A549 (cell line): ENCODE measurements around the gene PDXP. TPM values are rescaled to one million over a fixed set of nuclear protein-coding genes. Genes with fewer than 3 reads are reported as not detected.

Experiments
- ATAC-seq, 2 experiments: fragments of 200-7000 bp in 1 of 2; fragments of >200 bp in 1 of 2; cut with Nextera tagmentation in 1 of 2; cut with Tn5 transposase in 1 of 2; 3 replicates each; pipeline versions ENCODE4 v1.8.0 to v1.9.1; 2018 to 2020; ENCODE audit warnings: mild to moderate bottlenecking in 1 of 2, moderate library complexity in 1 of 2
- CTCF ChIA-PET: fragments of 300-600 bp; sonication (Branson Sonifier 250); formaldehyde crosslinking; extraction: SDS; loops from one replicate; lab custom pipeline; 2021; ENCODE audit warnings: antibody characterized with exemption, inconsistent platforms; lab: Yijun Ruan, JAX
- POLR2A ChIA-PET: fragments of 350-600 bp; formaldehyde crosslinking; extraction: SDS; loops from one replicate; lab custom pipeline; 2021; ENCODE audit warnings: antibody characterized with exemption, inconsistent platforms; lab: Yijun Ruan, JAX
- DNase-seq, 2 experiments: peaks; one replicate each; pipeline versions ENCODE4 v3.0.0 to v3.0.0-alpha.2; 2011 to 2016; ENCODE audit warnings: low read depth in 1 of 2, low spot score in 1 of 2
- FAIRE-seq: peaks from 2 replicates; lab custom pipeline; 2011; peaks lifted over from hg19 to GRCh38; lab: Jason Lieb, UNC
- H3K27ac ChIP-seq, 2 experiments: fragments of >200 bp; sonication (Bioruptor Twin); formaldehyde crosslinking; 3 replicates each; pipeline ENCODE4 v1.5.1; 2016 to 2017
- H3K4me1 ChIP-seq: fragments of >200 bp; sonication (Bioruptor Twin); formaldehyde crosslinking; 3 replicates; pipeline ENCODE4 v1.6.1; 2016
- H3K4me2 ChIP-seq: fragments of >200 bp; sonication (Bioruptor Twin); formaldehyde crosslinking; 3 replicates; pipeline ENCODE4 v1.6.1; 2016
- H3K4me3 ChIP-seq: fragments of >200 bp; sonication (Bioruptor Twin); formaldehyde crosslinking; 3 replicates; pipeline ENCODE4 v1.5.1; 2016
- H3K9me3 ChIP-seq: fragments of >200 bp; sonication (Bioruptor Twin); formaldehyde crosslinking; 3 replicates; pipeline ENCODE4 v1.6.1; 2016
- CBX8 ChIP-seq: fragments of 200-600 bp; sonication (generic); IDR thresholded peaks from 2 replicates; pipeline ENCODE4 v1.6.1; 2016
- CHD2 ChIP-seq: fragments of 150-350 bp; IDR thresholded peaks from 2 replicates; pipeline ENCODE4 v1.6.1; 2014; ENCODE audit warnings: low read length; ENCODE audit not compliant: partially characterized antibody
- EHF ChIP-seq: fragments of 250-450 bp; sonication (Bioruptor Pico); IDR thresholded peaks from 2 replicates; pipeline ENCODE4 v1.5.0; 2020; ENCODE audit warnings: mild to moderate bottlenecking
- ESRRA ChIP-seq: fragments of 150-350 bp; IDR thresholded peaks from 2 replicates; pipeline ENCODE4 v1.6.1; 2014; ENCODE audit warnings: mild to moderate bottlenecking, low read length, borderline replicate concordance
- FOSL2 ChIP-seq, 2 experiments: fragments of 450-650 bp in 1 of 2; fragments of >200 bp in 1 of 2; sonication (Bioruptor Twin) in 1 of 2; formaldehyde crosslinking; IDR thresholded peaks; 2 replicates each; pipeline versions ENCODE4 v1.5.0 to v1.6.1; 2016 to 2020; ENCODE audit warnings: mild to moderate bottlenecking in 1 of 2, moderate library complexity in 1 of 2
- HDAC2 ChIP-seq: fragments of 200-600 bp; sonication (generic); IDR thresholded peaks from 2 replicates; pipeline ENCODE4 v1.6.1; 2016
- HOXA7 ChIP-seq: fragments of 250-450 bp; sonication (Bioruptor Pico); IDR thresholded peaks from 2 replicates; pipeline ENCODE4 v1.5.0; 2020; ENCODE audit warnings: mild to moderate bottlenecking, moderate library complexity
- HOXB5 ChIP-seq: fragments of 250-450 bp; sonication (Bioruptor Pico); IDR thresholded peaks from 2 replicates; pipeline ENCODE4 v1.5.0; 2020; ENCODE audit warnings: mild to moderate bottlenecking, moderate library complexity
- NFE2L2 ChIP-seq: fragments of 150-350 bp; conservative IDR thresholded peaks from 2 replicates; pipeline ENCODE4 v1.6.1; 2014; ENCODE audit warnings: low read length
- NPAS2 ChIP-seq: fragments of 250-450 bp; sonication (Bioruptor Pico); IDR thresholded peaks from 2 replicates; pipeline ENCODE4 v1.8.0; 2022; ENCODE audit warnings: mild to moderate bottlenecking, moderate library complexity, borderline replicate concordance
- RAD21 ChIP-seq, 2 experiments: fragments of >200 bp in 1 of 2; sonication (Bioruptor Twin) in 1 of 2; formaldehyde crosslinking in 1 of 2; IDR thresholded peaks in 1 of 2; conservative IDR thresholded peaks in 1 of 2; 2 replicates in 1 of 2; 3 replicates in 1 of 2; pipeline ENCODE4 v1.6.1; 2012 to 2018; ENCODE audit warnings: inconsistent platforms in 1 of 2
- RARB ChIP-seq: fragments of 250-450 bp; sonication (Bioruptor Pico); IDR thresholded peaks from 2 replicates; pipeline ENCODE4 v1.8.0; 2021; ENCODE audit warnings: mild to moderate bottlenecking, moderate library complexity
- RNF2 ChIP-seq: fragments of 200-600 bp; sonication (generic); IDR thresholded peaks from 2 replicates; pipeline ENCODE4 v1.6.1; 2016; ENCODE audit warnings: low read depth, mild to moderate bottlenecking, antibody characterized with exemption, moderate library complexity, borderline replicate concordance
- TFCP2L1 ChIP-seq: fragments of 250-450 bp; sonication (Bioruptor Pico); IDR thresholded peaks from 2 replicates; pipeline ENCODE4 v1.5.0; 2021; ENCODE audit warnings: mild to moderate bottlenecking
- ZC3H11A ChIP-seq: fragments of 450-650 bp; IDR thresholded peaks from 2 replicates; pipeline ENCODE4 v1.6.1; 2014; ENCODE audit warnings: antibody characterized with exemption, mild to moderate bottlenecking
- WGBS: methylation state at CpG from one replicate; pipeline ENCODE4 v1.1.6; 2017; ENCODE audit errors: missing lambda C conversion rate; 5-methylcytosine and 5-hydroxymethylcytosine counted together
- polyA plus RNA-seq, 4 experiments: library from polyadenylated mRNA; depleted of rRNA in 3 of 4; stranded (reverse); fragments of >200 nt; fragmentation: RNase III in 1 of 4; extraction: RNeasy Plus Mini Kit Qiagen cat#74134 plus additional on column Dnase treatment in 1 of 4; gene quantifications; 2 replicates in 3 of 4; 3 replicates in 1 of 4; pipeline ENCODE4 v1.2.3, GENCODE V29; 2011 to 2017
- TF ChIP-seq, protein P1 (sequence below): IDR thresholded peaks from 2 replicates; pipeline ENCODE4 v1.6.1; 2012
- TF ChIP-seq, protein P2 (sequence below): fragments of 450-650 bp; IDR thresholded peaks from 2 replicates; pipeline ENCODE4 v1.6.1; 2014; ENCODE audit warnings: antibody characterized with exemption
- TF ChIP-seq, protein P3 (sequence below): fragments of >200 bp; sonication (Bioruptor Twin); formaldehyde crosslinking; IDR thresholded peaks from 3 replicates; pipeline ENCODE4 v1.5.1; 2016
- TF ChIP-seq, protein P4 (sequence below): IDR thresholded peaks from 2 replicates; pipeline ENCODE4 v1.6.1; 2012

PDXP gene
- polyA plus RNA-seq, 2 of the 4 experiments (the other 2 are of a cell fraction): 11.5 to 13.1 TPM

DNA sequence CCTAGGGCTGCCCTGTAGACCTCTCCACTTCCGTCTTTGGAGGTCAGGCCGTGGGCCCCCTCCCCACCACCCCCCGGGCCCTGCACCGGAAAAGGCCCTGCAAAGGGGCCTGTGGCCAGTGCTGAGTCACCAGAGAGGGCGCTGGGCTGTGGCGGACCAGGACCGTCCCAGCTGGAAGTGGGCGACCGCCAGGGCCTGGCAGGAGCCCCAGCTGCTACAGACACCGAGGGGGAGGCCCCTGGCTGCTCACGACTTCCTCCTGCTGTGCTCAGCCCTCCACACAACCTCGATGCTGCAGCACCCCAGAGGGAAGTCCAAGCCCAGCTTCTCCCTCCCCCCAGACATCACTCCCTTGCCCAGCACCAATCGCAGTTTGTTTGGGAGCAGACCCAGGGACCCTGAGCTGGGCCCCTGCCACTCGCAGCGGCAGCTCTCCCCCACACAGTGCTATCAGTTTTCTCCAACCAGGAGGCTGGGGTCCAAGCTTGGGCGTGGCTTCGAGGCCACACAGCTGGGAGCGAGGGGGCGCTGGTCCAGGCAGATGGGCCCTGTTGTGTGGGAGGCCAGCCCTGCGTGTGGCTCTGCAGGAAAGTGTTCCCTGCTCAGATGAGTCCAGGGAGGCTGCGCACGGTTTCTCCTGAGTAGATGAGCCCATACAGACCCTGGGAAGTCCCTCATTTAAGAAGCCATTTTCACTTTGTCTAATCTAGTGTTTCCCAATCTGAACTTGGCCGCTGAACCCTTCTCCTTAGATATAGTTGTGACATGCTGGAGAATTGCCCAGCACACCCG lies 24.7 kb upstream of the PDXP start:
- no peaks in the 10 kb centered on the region for H3K9me3 ChIP-seq
- TF ChIP-seq RAD21 (conservative IDR thresholded peaks at IDR 0.05 in 1 of 2, IDR thresholded peaks at IDR 0.05 in 1 of 2): no peak
- TF ChIP-seq HOXA7 (CRISPR knock-in tag): no peak
- TF ChIP-seq NFE2L2: no peak
- no peak for TF ChIP-seq CBX8
- TF ChIP-seq, protein P1, sequence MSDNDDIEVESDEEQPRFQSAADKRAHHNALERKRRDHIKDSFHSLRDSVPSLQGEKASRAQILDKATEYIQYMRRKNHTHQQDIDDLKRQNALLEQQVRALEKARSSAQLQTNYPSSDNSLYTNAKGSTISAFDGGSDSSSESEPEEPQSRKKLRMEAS: no peak
- TF ChIP-seq TFCP2L1 (CRISPR knock-in tag): no peak
- no peak for TF ChIP-seq HOXB5 (CRISPR knock-in tag)
- no peak for TF ChIP-seq RNF2
- TF ChIP-seq, protein P2, sequence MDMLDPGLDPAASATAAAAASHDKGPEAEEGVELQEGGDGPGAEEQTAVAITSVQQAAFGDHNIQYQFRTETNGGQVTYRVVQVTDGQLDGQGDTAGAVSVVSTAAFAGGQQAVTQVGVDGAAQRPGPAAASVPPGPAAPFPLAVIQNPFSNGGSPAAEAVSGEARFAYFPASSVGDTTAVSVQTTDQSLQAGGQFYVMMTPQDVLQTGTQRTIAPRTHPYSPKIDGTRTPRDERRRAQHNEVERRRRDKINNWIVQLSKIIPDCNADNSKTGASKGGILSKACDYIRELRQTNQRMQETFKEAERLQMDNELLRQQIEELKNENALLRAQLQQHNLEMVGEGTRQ: no peak
- no peak for TF ChIP-seq FOSL2 (IDR thresholded peaks at IDR 0.05)
- TF ChIP-seq FOSL2 (CRISPR knock-in tag; IDR thresholded peaks at IDR 0.05): no peak
- no peak for TF ChIP-seq RARB (CRISPR knock-in tag)
- TF ChIP-seq ESRRA: no peak
- TF ChIP-seq, protein P3, sequence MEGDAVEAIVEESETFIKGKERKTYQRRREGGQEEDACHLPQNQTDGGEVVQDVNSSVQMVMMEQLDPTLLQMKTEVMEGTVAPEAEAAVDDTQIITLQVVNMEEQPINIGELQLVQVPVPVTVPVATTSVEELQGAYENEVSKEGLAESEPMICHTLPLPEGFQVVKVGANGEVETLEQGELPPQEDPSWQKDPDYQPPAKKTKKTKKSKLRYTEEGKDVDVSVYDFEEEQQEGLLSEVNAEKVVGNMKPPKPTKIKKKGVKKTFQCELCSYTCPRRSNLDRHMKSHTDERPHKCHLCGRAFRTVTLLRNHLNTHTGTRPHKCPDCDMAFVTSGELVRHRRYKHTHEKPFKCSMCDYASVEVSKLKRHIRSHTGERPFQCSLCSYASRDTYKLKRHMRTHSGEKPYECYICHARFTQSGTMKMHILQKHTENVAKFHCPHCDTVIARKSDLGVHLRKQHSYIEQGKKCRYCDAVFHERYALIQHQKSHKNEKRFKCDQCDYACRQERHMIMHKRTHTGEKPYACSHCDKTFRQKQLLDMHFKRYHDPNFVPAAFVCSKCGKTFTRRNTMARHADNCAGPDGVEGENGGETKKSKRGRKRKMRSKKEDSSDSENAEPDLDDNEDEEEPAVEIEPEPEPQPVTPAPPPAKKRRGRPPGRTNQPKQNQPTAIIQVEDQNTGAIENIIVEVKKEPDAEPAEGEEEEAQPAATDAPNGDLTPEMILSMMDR: no peak
- TF ChIP-seq, protein P4, sequence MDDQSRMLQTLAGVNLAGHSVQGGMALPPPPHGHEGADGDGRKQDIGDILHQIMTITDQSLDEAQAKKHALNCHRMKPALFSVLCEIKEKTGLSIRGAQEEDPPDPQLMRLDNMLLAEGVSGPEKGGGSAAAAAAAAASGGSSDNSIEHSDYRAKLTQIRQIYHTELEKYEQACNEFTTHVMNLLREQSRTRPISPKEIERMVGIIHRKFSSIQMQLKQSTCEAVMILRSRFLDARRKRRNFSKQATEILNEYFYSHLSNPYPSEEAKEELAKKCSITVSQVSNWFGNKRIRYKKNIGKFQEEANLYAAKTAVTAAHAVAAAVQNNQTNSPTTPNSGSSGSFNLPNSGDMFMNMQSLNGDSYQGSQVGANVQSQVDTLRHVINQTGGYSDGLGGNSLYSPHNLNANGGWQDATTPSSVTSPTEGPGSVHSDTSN: no peak
- TF ChIP-seq ZC3H11A: no peak
- no peak for TF ChIP-seq EHF (CRISPR knock-in tag)
- TF ChIP-seq NPAS2 (CRISPR knock-in tag): no peak
- FAIRE-seq (no peak), ATAC-seq (no peak), DNase-seq (no peak)
- H3K4me2 ChIP-seq: no peak overlapping the region
- H3K27ac ChIP-seq: no peak overlapping the region; a peak in 1 of 6 replicates
- ChIA-PET POLR2A (interaction anchor here (1.0 kb wide), 1 partner anchor 27 kb away, joined by 4 read pairs; no protein-coding TSS in a partner anchor), CTCF (interaction anchor here (1.1 to 11.4 kb wide), 3 partner anchors 8 to 158 kb away, joined by 3 to 129 read pairs (median 27); partner anchors contain the start of gene SH3BP1)
- H3K4me1 ChIP-seq: 0 out of 3 replicates have a peak, but pooled peaks cover under 1% of the 10 kb centered on the region
- no peak overlapping the region for H3K4me3 ChIP-seq
- WGBS: 85% methylated on average over 15 of the region's 24 CpGs

DNA sequence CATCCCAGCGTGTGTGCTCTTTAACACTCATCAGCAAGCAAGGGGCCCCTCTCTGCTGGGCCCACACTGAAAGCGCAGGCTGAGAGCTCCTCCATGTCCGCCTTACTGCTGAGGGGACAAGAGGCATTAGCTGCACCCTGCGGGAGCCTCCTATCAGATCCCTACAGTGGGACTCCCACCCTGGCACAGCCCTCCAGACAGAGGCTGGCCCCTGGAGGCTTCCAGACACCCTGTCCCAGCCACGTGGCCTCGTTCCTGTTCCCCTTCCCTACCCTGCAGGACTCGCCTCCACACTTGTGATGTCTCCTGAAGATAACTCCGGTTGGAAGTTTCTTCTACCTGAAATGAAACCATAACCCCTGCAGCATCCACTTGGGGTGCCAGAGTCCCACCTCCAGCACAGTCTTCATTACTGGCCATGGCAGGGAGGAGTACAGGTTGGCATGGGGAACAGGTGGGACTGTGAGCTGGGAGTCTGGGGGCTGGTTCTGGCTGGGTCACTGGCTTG lies 24.1 kb upstream of the PDXP start:
- 88% methylated on average over 7 of the region's 8 CpGs for WGBS
- ATAC-seq (peak; percentile 22 to 26; a peak in 4 of 6 replicates), FAIRE-seq (no peak), DNase-seq (no peak)
- TF ChIP-seq CHD2 (no peak), RAD21 (conservative IDR thresholded peaks at IDR 0.05 in 1 of 2, IDR thresholded peaks at IDR 0.05 in 1 of 2) (peak in 1 of 2 experiments; percentile 16; a peak in 1 of 5 replicates), HDAC2 (no peak)
- H3K4me2 ChIP-seq: no peak overlapping the region
- H3K9me3 ChIP-seq: no peaks in the 10 kb centered on the region
- POLR2A ChIA-PET: interaction anchor here (0.8 to 1.0 kb wide), 2 partner anchors 26 to 27 kb away, joined by 4 to 6 read pairs; partner anchors contain the start of gene GGA1
- H3K4me3 ChIP-seq: no peak overlapping the region
- CTCF ChIA-PET: interaction anchor here (5.6 to 11.4 kb wide), 2 partner anchors 8 to 13 kb away, joined by 27 to 129 read pairs; partner anchors contain the start of gene SH3BP1
- H3K27ac ChIP-seq: no peak overlapping the region
- peaks cover 4% of the 10 kb centered on the region; the same call in 1 of the 3 replicates for H3K4me1 ChIP-seq
